IMR-90 (cell line): ENCODE results near the gene PRR36. TPM values are rescaled to one million over a fixed set of nuclear protein-coding genes. Genes with fewer than 3 reads are reported as not detected.

Experiments used
- ATAC-seq: fragments of 200-7000 bp; cut with Tn5 transposase; 2 replicates; pipeline ENCODE4 v1.9.1; 2020; ENCODE audit warnings: low read depth, mild to moderate bottlenecking, moderate library complexity
- BruUV-seq: library from RNA; stranded (reverse); fragments of 400-500 nt; replicated peaks from 2 replicates; lab custom pipeline; 2021; lab: Mats Ljungman, UMichigan
- CTCF ChIA-PET: fragments of 300-600 bp; formaldehyde crosslinking; extraction: SDS; loops from one replicate; lab custom pipeline; 2021; ENCODE audit warnings: antibody characterized with exemption; lab: Yijun Ruan, JAX
- POLR2A ChIA-PET: fragments of 300-600 bp; sonication (Branson Sonifier 250); formaldehyde crosslinking; loops from one replicate; lab custom pipeline; 2022; ENCODE audit warnings: antibody characterized with exemption; ENCODE audit not compliant: unreplicated experiment; lab: Charles Lee
- DNase-seq: peaks from one replicate; pipeline ENCODE4 v3.0.0; 2013
- H2AFZ ChIP-seq: replicated peaks from 2 replicates; pipeline ENCODE3; 2013; ENCODE audit warnings: low read length, mild to moderate bottlenecking; ENCODE audit not compliant: poor library complexity
- H2AK5ac ChIP-seq: 2 replicates; pipeline ENCODE4 v1.6.1; 2013; ENCODE audit warnings: low read depth, low read length, inconsistent platforms
- H2AK9ac ChIP-seq: replicated peaks from 2 replicates; pipeline ENCODE3; 2013; ENCODE audit warnings: mild to moderate bottlenecking, low read depth, low read length, moderate library complexity; ENCODE audit not compliant: poor library complexity
- H2BK120ac ChIP-seq: 2 replicates; pipeline ENCODE4 v1.6.1; 2013; ENCODE audit warnings: low read depth, low read length, inconsistent platforms
- H2BK15ac ChIP-seq: 3 replicates; pipeline ENCODE4 v1.6.1; 2013; ENCODE audit warnings: low read depth, low read length, inconsistent platforms
- H2BK20ac ChIP-seq: 2 replicates; pipeline ENCODE4 v1.6.1; 2013; ENCODE audit warnings: low read depth, mild to moderate bottlenecking, inconsistent platforms, low read length, moderate library complexity
- H2BK5ac ChIP-seq: 2 replicates; pipeline ENCODE4 v1.6.1; 2013; ENCODE audit warnings: mild to moderate bottlenecking, low read depth, low read length, inconsistent platforms; ENCODE audit not compliant: poor library complexity, severe bottlenecking
- H3K14ac ChIP-seq: replicated peaks from 2 replicates; pipeline ENCODE4 v1.6.1; 2013; ENCODE audit warnings: low read depth, low read length, inconsistent platforms
- H3K18ac ChIP-seq: 2 replicates; pipeline ENCODE4 v1.6.1; 2013; ENCODE audit warnings: low read depth, low read length, control low read depth
- H3K23ac ChIP-seq: 2 replicates; pipeline ENCODE4 v1.6.1; 2013; ENCODE audit warnings: low read depth, low read length, inconsistent platforms
- H3K27ac ChIP-seq: 2 replicates; pipeline ENCODE4 v1.5.1; 2013; ENCODE audit warnings: mild to moderate bottlenecking, control low read depth, low read length; ENCODE audit not compliant: insufficient read depth
- H3K27me3 ChIP-seq: 2 replicates; pipeline ENCODE4 v1.6.1; 2013; ENCODE audit warnings: low read length; ENCODE audit not compliant: control insufficient read depth, insufficient read depth
- H3K36me3 ChIP-seq: 2 replicates; pipeline ENCODE4 v1.6.1; 2013; ENCODE audit warnings: low read length, mixed read lengths; ENCODE audit not compliant: control insufficient read depth, insufficient read depth
- H3K4ac ChIP-seq: 2 replicates; pipeline ENCODE4 v1.6.1; 2013; ENCODE audit warnings: low read depth, low read length, inconsistent platforms
- H3K4me1 ChIP-seq: 2 replicates; pipeline ENCODE4 v1.6.1; 2013; ENCODE audit warnings: low read length, mixed read lengths; ENCODE audit not compliant: control insufficient read depth, insufficient read depth
- H3K4me2 ChIP-seq: 2 replicates; pipeline ENCODE4 v1.6.1; 2013; ENCODE audit warnings: low read depth, mild to moderate bottlenecking, control low read depth, low read length, moderate library complexity
- H3K4me3 ChIP-seq: 2 replicates; pipeline ENCODE4 v1.5.1; 2013; ENCODE audit warnings: low read depth, mild to moderate bottlenecking, control low read depth, low read length, moderate library complexity; ENCODE audit not compliant: insufficient read depth
- H3K56ac ChIP-seq: 2 replicates; pipeline ENCODE4 v1.6.1; 2013; ENCODE audit warnings: low read length, inconsistent platforms; ENCODE audit not compliant: insufficient read depth; ENCODE audit errors: extremely low read depth
- H3K79me1 ChIP-seq, 2 experiments: 2 replicates each; pipeline ENCODE4 v1.6.1; 2013; ENCODE audit warnings: low read length in 2 of 2, inconsistent platforms in 1 of 2, low read depth in 1 of 2
- H3K9ac ChIP-seq: 2 replicates; pipeline ENCODE4 v1.6.1; 2013; ENCODE audit warnings: low read depth, low read length, control low read depth
- H3K9me1 ChIP-seq: 2 replicates; pipeline ENCODE4 v1.6.1; 2013; ENCODE audit warnings: low read length, inconsistent platforms; ENCODE audit not compliant: insufficient read depth
- H3K9me3 ChIP-seq: 2 replicates; pipeline ENCODE4 v1.6.1; 2013; ENCODE audit warnings: low read length; ENCODE audit not compliant: control insufficient read depth, insufficient read depth
- H4K20me1 ChIP-seq: 2 replicates; pipeline ENCODE4 v1.6.1; 2013; ENCODE audit warnings: low read length, inconsistent platforms; ENCODE audit not compliant: insufficient read depth
- H4K5ac ChIP-seq: 2 replicates; pipeline ENCODE4 v1.6.1; 2013; ENCODE audit warnings: mild to moderate bottlenecking, low read depth, low read length, control low read depth
- H4K8ac ChIP-seq, 2 experiments: 2 replicates each; pipeline ENCODE4 v1.6.1; 2013; ENCODE audit warnings: low read depth in 2 of 2, low read length in 2 of 2, control low read depth in 1 of 2, inconsistent platforms in 1 of 2
- H4K91ac ChIP-seq: 2 replicates; pipeline ENCODE4 v1.6.1; 2013; ENCODE audit warnings: low read depth, low read length, inconsistent platforms; ENCODE audit not compliant: insufficient read depth
- BHLHE40 ChIP-seq: fragments of 150-350 bp; IDR thresholded peaks from 2 replicates; pipeline ENCODE4 v1.6.1; 2016; ENCODE audit warnings: mild to moderate bottlenecking, low read depth, low read length
- CHD1 ChIP-seq: IDR thresholded peaks from 2 replicates; pipeline ENCODE4 v1.6.1; 2012; ENCODE audit warnings: low read depth, low read length, improper control_type of control experiment
- MXI1 ChIP-seq: IDR thresholded peaks from 2 replicates; pipeline ENCODE4 v1.6.1; 2012; ENCODE audit warnings: low read depth, mild to moderate bottlenecking, low read length, moderate library complexity, borderline replicate concordance
- POLR2A ChIP-seq: IDR thresholded peaks from 2 replicates; pipeline ENCODE4 v1.6.1; 2012; ENCODE audit warnings: mild to moderate bottlenecking, low read depth, low read length
- RAD21 ChIP-seq: IDR thresholded peaks from 2 replicates; pipeline ENCODE4 v1.6.1; 2012; ENCODE audit warnings: low read length, improper control_type of control experiment
- WGBS, 2 experiments: methylation state at CpG; one replicate each; pipeline versions ENCODE4 v1.1.5 to v1.1.7; 2013; ENCODE audit warnings: missing lambda C conversion rate in 2 of 2; ENCODE audit not compliant: insufficient read length in 1 of 2; ENCODE audit errors: extremely low coverage in 2 of 2; 5-methylcytosine and 5-hydroxymethylcytosine counted together
- dilution Hi-C: fragments of 300-500 bp; cut with HindIII; formaldehyde crosslinking; loops from one replicate; pipeline ENCODE4 v1.14.3; 2018; ENCODE audit warnings: low sequenced_read_pairs; ENCODE audit not compliant: unreplicated experiment
- in situ Hi-C: fragments of 300-500 bp; cut with MboI; formaldehyde crosslinking; loops from 3 replicates; pipeline ENCODE4 v1.14.3; 2019; ENCODE audit warnings: low sequenced_read_pairs, inconsistent platforms, mixed read lengths
- intact Hi-C: fragments of 100-400 bp; cut with micrococcal nuclease; formaldehyde crosslinking; loops from 2 replicates; pipeline ENCODE4 v1.10.0; 2022
- polyA plus RNA-seq, 3 experiments: library from polyadenylated mRNA; depleted of rRNA; stranded (reverse); fragments of >200 nt; gene quantifications; 2 replicates each; pipeline ENCODE4 v1.2.3, GENCODE V29; 2012; ENCODE audit warnings: low replicate concordance in 1 of 3
- total RNA-seq: library from RNA; depleted of rRNA; stranded (reverse); fragments of >200 nt; gene quantifications from 2 replicates; pipeline ENCODE4 v1.2.3, GENCODE V29; 2012
- TF ChIP-seq, protein P1 (sequence below): fragments of 150-350 bp; IDR thresholded peaks from 2 replicates; pipeline ENCODE4 v1.6.1; 2017; ENCODE audit warnings: mild to moderate bottlenecking, antibody characterized with exemption, low read length, low read depth
- TF ChIP-seq, protein P2 (sequence below): fragments of 150-350 bp; IDR thresholded peaks from 2 replicates; pipeline ENCODE4 v1.6.1; 2016; ENCODE audit warnings: low read depth, mild to moderate bottlenecking, low read length, moderate library complexity, borderline replicate concordance
- TF ChIP-seq, protein P3 (sequence below): conservative IDR thresholded peaks from 2 replicates; pipeline ENCODE4 v1.5.1; 2012; ENCODE audit warnings: mild to moderate bottlenecking, low read depth, low read length, improper control_type of control experiment

Gene PRR36
- total and polyA plus RNA-seq, 2 of the 4 experiments (the other 2 are of a cell fraction) = 0.02 TPM; not detected in 1

DNA sequence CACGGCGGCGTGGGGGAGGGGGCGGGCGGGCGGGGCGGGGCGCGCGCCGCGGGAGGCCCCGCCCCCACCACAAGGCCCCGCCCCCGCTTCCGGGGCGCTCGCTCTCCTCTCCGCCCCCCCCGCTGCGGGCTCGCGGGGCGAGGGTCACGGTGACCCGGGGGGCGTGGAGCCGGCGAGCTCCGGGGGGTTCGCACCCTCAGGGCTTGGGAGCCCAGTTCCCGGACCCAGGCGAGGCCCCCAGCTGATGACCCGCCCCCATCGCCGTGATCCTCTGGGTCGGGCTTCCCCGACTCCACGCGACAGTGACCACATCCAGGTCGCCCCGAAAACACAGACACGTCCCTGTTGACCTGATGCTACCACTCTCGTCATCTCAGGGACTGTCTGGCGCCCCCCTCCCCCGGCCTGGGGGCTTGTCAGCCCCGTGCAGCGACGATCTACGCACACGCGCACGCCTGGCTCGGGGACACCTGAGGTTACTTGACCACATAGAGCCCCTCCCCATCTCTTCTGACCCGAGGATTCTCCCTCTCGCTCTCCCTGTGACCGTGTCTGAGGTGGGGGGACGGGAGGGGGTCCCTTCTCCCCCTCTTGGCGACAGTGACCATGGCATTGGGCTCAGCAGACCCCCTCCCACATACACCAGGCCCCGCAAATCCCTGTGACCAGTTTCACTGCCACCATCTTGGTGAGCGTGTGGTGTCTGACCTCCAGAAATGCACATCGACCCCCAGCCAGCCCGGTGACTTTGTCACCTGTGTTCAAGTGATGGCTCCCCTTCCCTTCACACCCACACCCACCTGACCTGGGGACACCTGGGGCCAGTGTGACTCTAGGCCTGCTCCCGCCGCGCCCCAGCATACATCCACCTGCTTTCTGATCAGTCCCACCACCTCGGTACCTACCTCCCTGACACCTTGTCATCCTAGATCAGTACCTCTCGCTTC lies 30.2 kb upstream of the PRR36 start (continued):
- TF ChIP-seq MXI1 = 0 out of 2 replicates have a peak, but pooled peaks have one; percentile 44

DNA sequence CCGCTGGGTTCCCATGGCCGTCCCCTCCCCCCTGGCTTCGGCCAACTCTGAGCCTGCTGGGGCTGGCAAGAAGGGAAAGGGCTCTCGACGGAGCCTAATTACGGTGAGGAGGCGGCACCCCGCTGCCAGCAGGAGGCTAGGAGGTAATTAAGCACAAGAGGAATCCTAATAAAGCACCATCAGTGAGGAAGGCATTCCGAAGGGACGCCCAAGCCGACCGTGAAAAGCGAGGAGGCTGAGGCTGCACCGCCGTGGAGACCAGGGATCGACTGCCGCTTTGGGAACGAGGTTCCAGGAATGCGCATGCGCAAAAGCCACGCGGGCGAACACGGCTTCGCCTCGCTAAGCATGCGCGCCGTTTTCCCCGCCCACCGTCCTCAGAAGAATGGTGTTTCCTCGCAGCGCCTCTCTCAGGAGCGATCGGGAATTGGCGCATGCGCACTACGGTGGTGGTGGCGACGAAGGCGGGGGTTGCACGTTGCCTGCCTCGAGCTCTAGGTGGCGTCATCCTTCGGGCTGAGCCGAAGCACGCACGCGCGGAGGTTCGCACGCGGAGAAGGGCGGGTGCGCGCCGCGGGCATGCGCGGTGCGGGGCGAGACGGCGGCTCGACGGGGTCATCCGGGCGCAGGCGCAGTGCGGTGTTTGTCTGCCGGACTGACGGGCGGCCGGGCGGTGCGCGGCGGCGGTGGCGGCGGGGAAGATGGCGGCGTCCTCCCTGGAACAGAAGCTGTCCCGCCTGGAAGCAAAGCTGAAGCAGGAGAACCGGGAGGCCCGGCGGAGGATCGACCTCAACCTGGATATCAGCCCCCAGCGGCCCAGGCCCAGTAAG lies 29.3 kb upstream of the PRR36 start, which contains the start of gene MAP2K7:
Gene MAP2K7 (plus strand): TSS at position 634 of the 830 bp plus-strand sequence. CDS start 68 bp downstream, at position 702.
- Histone ChIP-seq H3K56ac (peak within 1 kb of the TSS; percentile 92), H3K36me3 (peaks cover 20% of the 10 kb centered on the region), H3K4me3 (peak within 1 kb of the TSS; percentile 66), H3K79me1 (peaks cover 14 to 46% of the 10 kb centered on the region in 2 experiments; a peak in 3 of 4 replicates), H3K9me1 (peaks cover 11% of the 10 kb centered on the region), H3K4me2 (peak within 1 kb of the TSS; percentile 96), H3K9me3 (no peaks in the 10 kb centered on the region), H2BK20ac (no peak within 1 kb of the TSS), H3K23ac (peak within 1 kb of the TSS; percentile 91), H2AFZ (peak within 1 kb of the TSS; percentile 100), H2BK5ac (peak within 1 kb of the TSS; percentile 90), H2AK9ac (peak within 1 kb of the TSS; percentile 98), H3K14ac (peak within 1 kb of the TSS; percentile 99), H3K4me1 (peaks cover 10% of the 10 kb centered on the region), H2AK5ac (peak within 1 kb of the TSS; percentile 99), H4K5ac (peak within 1 kb of the TSS; percentile 75), H4K20me1 (peaks cover 40% of the 10 kb centered on the region), H4K8ac (peak within 1 kb of the TSS; percentile 72 to 95), H4K91ac (peak within 1 kb of the TSS; percentile 94), H3K4ac (peak within 1 kb of the TSS; percentile 93), H3K27ac (peak within 1 kb of the TSS; percentile 91), H3K9ac (peak within 1 kb of the TSS; percentile 93), H2BK15ac (no peak within 1 kb of the TSS; the same call in 2 of the 3 replicates), H2BK120ac (peak within 1 kb of the TSS; percentile 56; the same call in 1 of the 2 replicates), H3K18ac (peak within 1 kb of the TSS; percentile 60), H3K27me3 (no peaks in the 10 kb centered on the region)
- peak; percentile 91 for ATAC-seq
- in situ Hi-C loops = no loop called here
- intact Hi-C loops = no loop called here
- dilution Hi-C loops = no loop called here
- no TSS peak for BruUV-seq
- peak; percentile 99 for DNase-seq
- POLR2A ChIA-PET = interaction anchor here (0.5 to 1.6 kb wide), 4 partner anchors 9 to 466 kb away, joined by 3 to 14 read pairs (median 4); partner anchors contain the start of gene SNAPC2
- CTCF ChIA-PET = interaction anchor here (0.7 to 1.6 kb wide), 4 partner anchors 11 to 34 kb away, joined by 3 to 7 read pairs (median 6); partner anchors contain the start of genes LRRC8E and SNAPC2
- WGBS, 2 experiments = 0% methylated on average over 36 of the region's 89 CpGs; no CpG with 5 or more reads in 1 of the 2 experiments
- TF ChIP-seq BHLHE40 (peak; percentile 81), RAD21 (peak; percentile 51), POLR2A (peak; percentile 86), CHD1 (no peak)
- TF ChIP-seq, protein P1, sequence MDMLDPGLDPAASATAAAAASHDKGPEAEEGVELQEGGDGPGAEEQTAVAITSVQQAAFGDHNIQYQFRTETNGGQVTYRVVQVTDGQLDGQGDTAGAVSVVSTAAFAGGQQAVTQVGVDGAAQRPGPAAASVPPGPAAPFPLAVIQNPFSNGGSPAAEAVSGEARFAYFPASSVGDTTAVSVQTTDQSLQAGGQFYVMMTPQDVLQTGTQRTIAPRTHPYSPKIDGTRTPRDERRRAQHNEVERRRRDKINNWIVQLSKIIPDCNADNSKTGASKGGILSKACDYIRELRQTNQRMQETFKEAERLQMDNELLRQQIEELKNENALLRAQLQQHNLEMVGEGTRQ = peak; percentile 52; the same call in 1 of the 2 replicates
- TF ChIP-seq, protein P2, sequence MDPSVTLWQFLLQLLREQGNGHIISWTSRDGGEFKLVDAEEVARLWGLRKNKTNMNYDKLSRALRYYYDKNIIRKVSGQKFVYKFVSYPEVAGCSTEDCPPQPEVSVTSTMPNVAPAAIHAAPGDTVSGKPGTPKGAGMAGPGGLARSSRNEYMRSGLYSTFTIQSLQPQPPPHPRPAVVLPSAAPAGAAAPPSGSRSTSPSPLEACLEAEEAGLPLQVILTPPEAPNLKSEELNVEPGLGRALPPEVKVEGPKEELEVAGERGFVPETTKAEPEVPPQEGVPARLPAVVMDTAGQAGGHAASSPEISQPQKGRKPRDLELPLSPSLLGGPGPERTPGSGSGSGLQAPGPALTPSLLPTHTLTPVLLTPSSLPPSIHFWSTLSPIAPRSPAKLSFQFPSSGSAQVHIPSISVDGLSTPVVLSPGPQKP = no peak
- TF ChIP-seq, protein P3, sequence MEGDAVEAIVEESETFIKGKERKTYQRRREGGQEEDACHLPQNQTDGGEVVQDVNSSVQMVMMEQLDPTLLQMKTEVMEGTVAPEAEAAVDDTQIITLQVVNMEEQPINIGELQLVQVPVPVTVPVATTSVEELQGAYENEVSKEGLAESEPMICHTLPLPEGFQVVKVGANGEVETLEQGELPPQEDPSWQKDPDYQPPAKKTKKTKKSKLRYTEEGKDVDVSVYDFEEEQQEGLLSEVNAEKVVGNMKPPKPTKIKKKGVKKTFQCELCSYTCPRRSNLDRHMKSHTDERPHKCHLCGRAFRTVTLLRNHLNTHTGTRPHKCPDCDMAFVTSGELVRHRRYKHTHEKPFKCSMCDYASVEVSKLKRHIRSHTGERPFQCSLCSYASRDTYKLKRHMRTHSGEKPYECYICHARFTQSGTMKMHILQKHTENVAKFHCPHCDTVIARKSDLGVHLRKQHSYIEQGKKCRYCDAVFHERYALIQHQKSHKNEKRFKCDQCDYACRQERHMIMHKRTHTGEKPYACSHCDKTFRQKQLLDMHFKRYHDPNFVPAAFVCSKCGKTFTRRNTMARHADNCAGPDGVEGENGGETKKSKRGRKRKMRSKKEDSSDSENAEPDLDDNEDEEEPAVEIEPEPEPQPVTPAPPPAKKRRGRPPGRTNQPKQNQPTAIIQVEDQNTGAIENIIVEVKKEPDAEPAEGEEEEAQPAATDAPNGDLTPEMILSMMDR = peak; percentile 80
